ENCODE data around the gene ZNF189. TPM values are rescaled to one million over a fixed set of nuclear protein-coding genes. Genes with fewer than 3 reads are reported as not detected.

Gene ZNF189
- total and polyA plus RNA-seq, 2 of the 4 experiments (the other 2 are of a cell fraction): 5.9 to 19.9 TPM

GRCh38 chr9:101457003-101457402 lies 58.4 kb downstream of the ZNF189 start:
- TF ChIP-seq MAZ (IDR thresholded peaks at IDR 0.05; ENCODE audit: borderline replicate concordance, low read depth, low read length) (no peak), POLR2A (IDR thresholded peaks at IDR 0.05; ENCODE audit: low read depth, low read length) (no peak), CTCF (conservative IDR thresholded peaks at IDR 0.05; ENCODE audit: low read depth, low read length) (no peak), USF2 (IDR thresholded peaks at IDR 0.05; ENCODE audit: low read depth, low read length) (no peak), MAFK (IDR thresholded peaks at IDR 0.05; ENCODE audit: low read depth, low read length) (no peak), RCOR1 (IDR thresholded peaks at IDR 0.05; ENCODE audit: insufficient replicate concordance, low read length) (no peak), RAD21 (IDR thresholded peaks at IDR 0.05; ENCODE audit: low read length) (no peak), CEBPB (IDR thresholded peaks at IDR 0.05; ENCODE audit: low read depth, low read length) (no peak), MXI1 (IDR thresholded peaks at IDR 0.05; ENCODE audit: borderline replicate concordance, low read depth, low read length) (no peak), RFX5 (IDR thresholded peaks at IDR 0.05; ENCODE audit: low read depth, low read length) (no peak)
- 40% methylated on average over 1 of the region's 3 CpGs; no CpG with 5 or more reads in 1 of the 2 experiments for WGBS, 2 experiments (ENCODE audit: extremely low coverage in 2 of 2, insufficient read length in 1 of 2)
- in situ Hi-C loops (cut with MboI; ENCODE audit: low sequenced_read_pairs): loop anchor here (5.0 kb wide), 1 partner anchor 75 kb away; the partner anchor contains the start of gene RNF20

More at GRCh38 chr9:101457003-101457402, 58.4 kb downstream of the ZNF189 start:
- dilution Hi-C loops (cut with HindIII; ENCODE audit: low sequenced_read_pairs, unreplicated experiment) (no loop called here), intact Hi-C loops (cut with micrococcal nuclease) (no loop called here)
- Histone ChIP-seq H2BK120ac (ENCODE audit: low read depth, low read length) (no peak overlapping the region), H3K23ac (ENCODE audit: low read depth, low read length) (no peak overlapping the region), H4K8ac (ENCODE audit: low read depth in 2 of 2, low read length in 2 of 2) (no peak overlapping the region), H2BK20ac (ENCODE audit: low read depth, low read length) (no peak overlapping the region), H4K91ac (ENCODE audit: insufficient read depth, low read depth, low read length) (no peak overlapping the region), H3K14ac (replicated peaks; ENCODE audit: low read depth, low read length) (no peak overlapping the region), H3K4me1 (ENCODE audit: control insufficient read depth, insufficient read depth, low read length) (peaks cover 7% of the 10 kb centered on the region; the same call in 1 of the 2 replicates), H3K9me1 (ENCODE audit: insufficient read depth, low read length) (no peaks in the 10 kb centered on the region), H2AK9ac (replicated peaks; ENCODE audit: low read depth, low read length, poor library complexity) (no peak overlapping the region), H2AFZ (replicated peaks; ENCODE audit: low read length, poor library complexity) (no peak overlapping the region), H3K4me2 (ENCODE audit: low read depth, low read length) (no peak overlapping the region), H2AK5ac (ENCODE audit: low read depth, low read length) (no peak overlapping the region), H3K56ac (ENCODE audit: extremely low read depth, insufficient read depth, low read length) (no peak overlapping the region), H3K27me3 (ENCODE audit: control insufficient read depth, insufficient read depth, low read length) (no peaks in the 10 kb centered on the region), H2BK5ac (ENCODE audit: low read depth, low read length, poor library complexity, severe bottlenecking) (no peak overlapping the region), H2BK15ac (ENCODE audit: low read depth, low read length) (no peak overlapping the region), H3K18ac (ENCODE audit: low read depth, low read length) (no peak overlapping the region), H4K5ac (ENCODE audit: low read depth, low read length) (no peak overlapping the region), H3K27ac (ENCODE audit: insufficient read depth, low read length) (no peak overlapping the region), H3K4me3 (ENCODE audit: insufficient read depth, low read depth, low read length) (no peak overlapping the region), H3K9me3 (ENCODE audit: control insufficient read depth, insufficient read depth, low read length) (no peaks in the 10 kb centered on the region), H3K9ac (ENCODE audit: low read depth, low read length) (no peak overlapping the region), H3K36me3 (ENCODE audit: control insufficient read depth, insufficient read depth, low read length) (no peaks in the 10 kb centered on the region), H4K20me1 (ENCODE audit: insufficient read depth, low read length) (no peaks in the 10 kb centered on the region), H3K79me1 (ENCODE audit: low read depth in 1 of 2, low read length in 2 of 2) (no peaks in the 10 kb centered on the region), H3K4ac (ENCODE audit: low read depth, low read length) (no peak overlapping the region)
- DNase-seq (no peak), ATAC-seq (ENCODE audit: low read depth) (no peak)
- BruUV-seq (replicated peaks): no TSS peak
- POLR2A ChIA-PET (ENCODE audit: unreplicated experiment): no interaction called here
- CTCF ChIA-PET: interaction anchor here (0.6 to 1.1 kb wide), 2 partner anchors 68 to 73 kb away, joined by 3 to 5 read pairs; no protein-coding TSS in a partner anchor

Data from IMR-90 (cell line).